Smooth muscle cell (in vitro differentiated cells): ENCODE results near the gene XYLT1. TPM values are rescaled to one million over a fixed set of nuclear protein-coding genes. Genes with fewer than 3 reads are reported as not detected.
A peak's percentile ranks its signal among the peaks of the same experiment; 100 is the strongest.

Experiments
- DNase-seq: peaks from one replicate; lab custom pipeline; 2025; ENCODE audit not compliant: unreplicated experiment; lab: John Stamatoyannopoulos, UW
- H2AFZ ChIP-seq: fragments of 200-600 bp; sonication (generic); 2 replicates; pipeline ENCODE4 v1.6.0; 2016; ENCODE audit warnings: antibody characterized with exemption, low read depth, mild to moderate bottlenecking
- H3F3A ChIP-seq: fragments of 200-600 bp; sonication (generic); 2 replicates; pipeline ENCODE4 v1.6.0; 2017; ENCODE audit warnings: antibody characterized with exemption, low read depth
- H3K27ac ChIP-seq: fragments of 200-600 bp; sonication (generic); 2 replicates; pipeline ENCODE4 v1.5.1; 2016; ENCODE audit warnings: low read depth, mild to moderate bottlenecking
- H3K27me3 ChIP-seq: fragments of 200-600 bp; sonication (generic); 2 replicates; pipeline ENCODE4 v1.6.1; 2016; ENCODE audit warnings: low read depth, mild to moderate bottlenecking
- H3K36me3 ChIP-seq: fragments of 200-600 bp; sonication (generic); 2 replicates; pipeline ENCODE4 v1.5.1; 2016; ENCODE audit warnings: low read depth
- H3K4me1 ChIP-seq: fragments of 200-600 bp; sonication (generic); 2 replicates; pipeline ENCODE4 v1.5.1; 2016; ENCODE audit warnings: low read depth
- H3K4me2 ChIP-seq: fragments of 200-600 bp; sonication (generic); 2 replicates; pipeline ENCODE4 v1.6.0; 2016; ENCODE audit warnings: mild to moderate bottlenecking
- H3K4me3 ChIP-seq: fragments of 200-600 bp; sonication (generic); 2 replicates; pipeline ENCODE4 v1.5.1; 2016; ENCODE audit warnings: mild to moderate bottlenecking
- H3K79me2 ChIP-seq: fragments of 200-600 bp; sonication (generic); 2 replicates; pipeline ENCODE4 v1.6.0; 2016; ENCODE audit warnings: low read depth, mild to moderate bottlenecking
- H3K9ac ChIP-seq: fragments of 200-600 bp; sonication (generic); 2 replicates; pipeline ENCODE4 v1.6.0; 2016; ENCODE audit warnings: low read depth
- H3K9me3 ChIP-seq: fragments of 200-600 bp; sonication (generic); replicated peaks from 2 replicates; pipeline ENCODE4 v1.5.1; 2016; ENCODE audit warnings: low read depth
- H4K20me1 ChIP-seq: fragments of 200-600 bp; sonication (generic); 2 replicates; pipeline ENCODE4 v1.6.0; 2016; ENCODE audit warnings: low read depth
- CTCF ChIP-seq: fragments of 200-600 bp; sonication (generic); IDR thresholded peaks from 2 replicates; pipeline ENCODE4 v1.5.1; 2017; ENCODE audit warnings: borderline replicate concordance, mild to moderate bottlenecking, antibody characterized with exemption; ENCODE audit not compliant: insufficient read depth, poor library complexity, severe bottlenecking
- WGBS: methylation state at CpG from one replicate; pipeline ENCODE4 v1.1.7; 2016; ENCODE audit warnings: low lambda C conversion rate; 5-methylcytosine and 5-hydroxymethylcytosine counted together
- polyA plus RNA-seq: library from polyadenylated mRNA; unstranded; fragments of >200 nt; fragmentation: Nextera tagmentation; extraction: Ambion mirVana; gene quantifications from 2 replicates; pipeline ENCODE4 v1.2.1, GENCODE V29; 2016
- total RNA-seq: library from RNA; depleted of rRNA; stranded (reverse); fragments of >200 nt; gene quantifications from 2 replicates; pipeline ENCODE4 v1.2.3, GENCODE V29; 2014

XYLT1 gene, protein sequence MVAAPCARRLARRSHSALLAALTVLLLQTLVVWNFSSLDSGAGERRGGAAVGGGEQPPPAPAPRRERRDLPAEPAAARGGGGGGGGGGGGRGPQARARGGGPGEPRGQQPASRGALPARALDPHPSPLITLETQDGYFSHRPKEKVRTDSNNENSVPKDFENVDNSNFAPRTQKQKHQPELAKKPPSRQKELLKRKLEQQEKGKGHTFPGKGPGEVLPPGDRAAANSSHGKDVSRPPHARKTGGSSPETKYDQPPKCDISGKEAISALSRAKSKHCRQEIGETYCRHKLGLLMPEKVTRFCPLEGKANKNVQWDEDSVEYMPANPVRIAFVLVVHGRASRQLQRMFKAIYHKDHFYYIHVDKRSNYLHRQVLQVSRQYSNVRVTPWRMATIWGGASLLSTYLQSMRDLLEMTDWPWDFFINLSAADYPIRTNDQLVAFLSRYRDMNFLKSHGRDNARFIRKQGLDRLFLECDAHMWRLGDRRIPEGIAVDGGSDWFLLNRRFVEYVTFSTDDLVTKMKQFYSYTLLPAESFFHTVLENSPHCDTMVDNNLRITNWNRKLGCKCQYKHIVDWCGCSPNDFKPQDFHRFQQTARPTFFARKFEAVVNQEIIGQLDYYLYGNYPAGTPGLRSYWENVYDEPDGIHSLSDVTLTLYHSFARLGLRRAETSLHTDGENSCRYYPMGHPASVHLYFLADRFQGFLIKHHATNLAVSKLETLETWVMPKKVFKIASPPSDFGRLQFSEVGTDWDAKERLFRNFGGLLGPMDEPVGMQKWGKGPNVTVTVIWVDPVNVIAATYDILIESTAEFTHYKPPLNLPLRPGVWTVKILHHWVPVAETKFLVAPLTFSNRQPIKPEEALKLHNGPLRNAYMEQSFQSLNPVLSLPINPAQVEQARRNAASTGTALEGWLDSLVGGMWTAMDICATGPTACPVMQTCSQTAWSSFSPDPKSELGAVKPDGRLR
- total RNA-seq (19.9 and 22.4 TPM in 2 replicates), polyA plus RNA-seq (8.2 and 9.5 TPM in 2 replicates)

DNA sequence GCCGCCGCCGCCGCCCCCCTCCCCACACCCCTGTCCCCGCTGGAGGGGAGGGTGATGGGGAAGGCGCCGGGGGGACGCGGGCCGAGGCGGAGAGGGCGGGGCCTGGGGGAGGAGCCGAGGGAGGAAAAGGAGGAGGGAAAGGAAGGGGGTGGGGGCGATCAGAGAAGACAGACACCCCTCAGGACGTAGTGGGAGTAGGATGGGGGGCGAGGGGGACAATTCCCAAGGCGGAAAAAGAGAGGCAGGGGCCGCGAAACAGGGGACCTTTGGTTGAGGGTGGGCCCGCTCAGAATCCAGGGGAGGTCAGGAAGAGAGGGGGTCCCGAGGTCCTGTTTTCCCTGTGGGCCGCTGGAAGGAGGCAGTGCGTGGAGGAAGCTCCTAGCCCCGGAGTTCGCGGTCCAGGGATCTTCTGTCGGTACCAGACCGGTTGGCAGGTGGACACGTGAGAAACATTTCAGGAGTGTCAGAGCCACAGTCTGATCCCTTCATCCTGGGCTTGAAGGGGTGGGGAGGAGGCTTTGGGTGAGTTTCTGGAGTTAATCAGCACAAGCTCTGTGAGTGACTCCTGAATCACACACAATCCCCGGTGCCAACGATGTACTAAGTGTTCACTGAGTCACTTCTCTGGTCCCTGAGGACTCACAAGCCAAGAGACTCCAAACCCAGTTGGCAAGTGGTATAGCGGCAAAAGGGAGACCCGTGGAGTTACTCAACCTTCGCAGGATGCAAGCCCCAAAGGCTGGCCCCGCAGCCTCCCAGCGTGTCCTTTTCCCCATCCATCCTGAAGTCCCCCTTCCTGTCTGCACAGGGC is at the start of gene XYLT1:
XYLT1 (minus strand) TSS at position 53 of the 811 bp plus-strand sequence. CDS start 164 bp downstream, outside the sequence.
- H3K27ac ChIP-seq: peak within 1 kb of the TSS; percentile 64
- peak within 1 kb of the TSS; percentile 72 for H3K4me3 ChIP-seq
- peaks cover 41% of the 10 kb centered on the region for H4K20me1 ChIP-seq
- WGBS: 17% methylated on average over 17 of the region's 36 CpGs
- peaks cover 25% of the 10 kb centered on the region for H3K4me1 ChIP-seq
- peak within 1 kb of the TSS; percentile 87 for H3K4me2 ChIP-seq
- no peak for DNase-seq
- peaks cover 9% of the 10 kb centered on the region for H3F3A ChIP-seq
- H2AFZ ChIP-seq: peak within 1 kb of the TSS; percentile 2
- H3K9ac ChIP-seq: peak within 1 kb of the TSS; percentile 70
- H3K79me2 ChIP-seq: peaks cover 4% of the 10 kb centered on the region
- no peaks in the 10 kb centered on the region for H3K36me3 ChIP-seq
- H3K9me3 ChIP-seq: no peaks in the 10 kb centered on the region
- no peaks in the 10 kb centered on the region for H3K27me3 ChIP-seq
- TF ChIP-seq CTCF: no peak

GRCh38 chr16:17520111-17520510 is 49.4 kb upstream of the XYLT1 start:
- H3K9me3 ChIP-seq: no peaks in the 10 kb centered on the region
- no peaks in the 10 kb centered on the region for H3K27me3 ChIP-seq
- H3K9ac ChIP-seq: peak overlapping the region; percentile 2
- H3F3A ChIP-seq: no peaks in the 10 kb centered on the region
- no peaks in the 10 kb centered on the region for H3K36me3 ChIP-seq
- DNase-seq: no peak
- no peak overlapping the region for H2AFZ ChIP-seq
- peak overlapping the region; percentile 54 for H3K4me2 ChIP-seq
- no peak overlapping the region for H3K4me3 ChIP-seq
- no peaks in the 10 kb centered on the region for H4K20me1 ChIP-seq
- no peaks in the 10 kb centered on the region for H3K79me2 ChIP-seq
- peaks cover 2% of the 10 kb centered on the region for H3K4me1 ChIP-seq
- TF ChIP-seq CTCF: no peak
- H3K27ac ChIP-seq: peak overlapping the region; percentile 94
- 79% methylated on average over 3 of the region's 3 CpGs for WGBS

DNA sequence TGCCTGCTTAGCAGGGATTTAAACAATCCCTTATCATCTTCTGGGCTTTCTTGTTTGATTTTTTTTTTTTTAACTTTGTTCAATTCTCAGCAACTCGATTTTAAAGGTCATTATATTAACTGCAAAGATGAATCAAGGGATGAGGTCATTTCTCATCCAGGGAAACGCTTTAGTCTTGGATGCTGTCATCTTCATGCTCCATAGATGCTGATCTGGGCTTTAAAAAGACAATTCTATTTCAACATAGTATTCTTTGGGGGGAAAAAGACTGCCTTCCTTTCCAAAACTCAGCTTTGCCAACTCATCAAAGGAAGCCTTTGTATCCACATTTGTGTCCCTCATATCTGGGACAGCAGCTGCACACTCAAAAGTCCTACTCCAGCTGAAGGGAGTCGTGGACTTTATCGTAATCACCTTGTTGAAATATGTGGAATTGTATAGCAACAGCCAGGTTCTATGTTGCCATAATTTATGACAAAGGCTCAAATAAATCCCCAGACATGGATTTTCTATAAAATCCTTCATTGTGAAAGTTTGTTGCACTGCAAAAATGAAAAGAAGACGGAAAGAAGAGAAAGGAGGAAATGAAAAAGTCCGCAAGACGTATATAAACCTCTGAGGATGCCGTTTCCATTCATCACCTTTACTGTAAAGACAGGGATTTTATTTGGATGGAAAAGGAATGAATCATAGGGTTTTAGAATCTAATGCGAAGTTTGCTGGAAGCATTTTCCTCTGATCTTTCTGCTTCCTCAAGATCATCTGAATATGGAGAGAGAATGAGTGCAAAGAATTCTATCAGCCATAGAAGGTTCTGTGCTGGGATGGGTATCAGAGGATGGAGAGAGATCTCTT is 48.6 kb upstream of the XYLT1 start:
- peak overlapping the region; percentile 72 for H3K9ac ChIP-seq
- no peak overlapping the region for H3K4me3 ChIP-seq
- H3K27ac ChIP-seq: peak overlapping the region; percentile 94
- no peak for TF ChIP-seq CTCF
- no peak overlapping the region for H2AFZ ChIP-seq
- H3K27me3 ChIP-seq: no peaks in the 10 kb centered on the region
- H3K4me2 ChIP-seq: peak overlapping the region; percentile 54
- H3K9me3 ChIP-seq: no peaks in the 10 kb centered on the region
- H3K36me3 ChIP-seq: no peaks in the 10 kb centered on the region
- no peaks in the 10 kb centered on the region for H4K20me1 ChIP-seq
- H3K79me2 ChIP-seq: no peaks in the 10 kb centered on the region
- 45% methylated on average over 9 of the region's 9 CpGs for WGBS
- H3K4me1 ChIP-seq: peaks cover 2% of the 10 kb centered on the region
- no peak for DNase-seq
- H3F3A ChIP-seq: no peaks in the 10 kb centered on the region
